Measurements from ENCODE around the gene KCNB1. TPM values are rescaled to one million over a fixed set of nuclear protein-coding genes. Genes with fewer than 3 reads are reported as not detected.

The KCNB1 gene
- total RNA-seq, 1 experiment from 2014 or later = 0.09 TPM

GRCh38 chr20:49417843-49418555 lies 64.5 kb downstream of the KCNB1 start:
- no peak overlapping the region for H3K4me3 Mint-ChIP-seq (ENCODE audit: unreplicated experiment)
- H3K9me3 Mint-ChIP-seq (ENCODE audit: unreplicated experiment) = no peaks in the 10 kb centered on the region
- DNase-seq = no peak
- POLR2A ChIA-PET = no interaction called here
- Histone ChIP-seq H3K4me3 (ENCODE audit: low read depth, low read length) (no peak overlapping the region), H3K36me3 (ENCODE audit: control insufficient read depth, insufficient read depth, low read length) (no peaks in the 10 kb centered on the region), H3K9me3 (no peaks in the 10 kb centered on the region), H3K4me1 (peaks cover 10% of the 10 kb centered on the region), H3K27me3 (replicated peaks; ENCODE audit: control insufficient read depth, insufficient read depth, low read length) (no peaks in the 10 kb centered on the region)
- no TSS peak for BruUV-seq (replicated peaks)
- H3K36me3 Mint-ChIP-seq (ENCODE audit: insufficient read depth, unreplicated experiment) = no peaks in the 10 kb centered on the region
- H3K27ac Mint-ChIP-seq (ENCODE audit: unreplicated experiment) = no peak overlapping the region
- intact Hi-C loops (cut with micrococcal nuclease; ENCODE audit: unreplicated experiment) = no loop called here
- H3K4me1 Mint-ChIP-seq (ENCODE audit: low read depth, unreplicated experiment) = peaks cover 20% of the 10 kb centered on the region
- CTCF ChIA-PET = interaction anchor here (0.7 to 2.8 kb wide), 6 partner anchors 8 to 130 kb away, joined by 3 to 15 read pairs (median 6); no protein-coding TSS in a partner anchor
- no peak for TF ChIP-seq CTCF (IDR thresholded peaks at IDR 0.05; ENCODE audit: insufficient read depth in 1 of 2, low read depth in 1 of 2, low read length in 1 of 2, severe bottlenecking in 1 of 2, unreplicated experiment in 1 of 2)
- H3K27me3 Mint-ChIP-seq (ENCODE audit: insufficient read depth, unreplicated experiment) = peaks cover 5% of the 10 kb centered on the region

- Histone ChIP-seq H3K4me3 (ENCODE audit: low read depth, low read length) (no peak overlapping the region), H3K4me1 (peaks cover 10% of the 10 kb centered on the region), H3K27me3 (replicated peaks; ENCODE audit: control insufficient read depth, insufficient read depth, low read length) (no peaks in the 10 kb centered on the region), H3K9me3 (no peaks in the 10 kb centered on the region), H3K36me3 (ENCODE audit: control insufficient read depth, insufficient read depth, low read length) (no peaks in the 10 kb centered on the region)
- DNase-seq = no peak
- Mint-ChIP-seq H3K9me3 (ENCODE audit: unreplicated experiment) (no peaks in the 10 kb centered on the region), H3K27me3 (ENCODE audit: insufficient read depth, unreplicated experiment) (peaks cover 7% of the 10 kb centered on the region), H3K4me1 (ENCODE audit: low read depth, unreplicated experiment) (peaks cover 20% of the 10 kb centered on the region), H3K4me3 (ENCODE audit: unreplicated experiment) (no peak overlapping the region), H3K36me3 (ENCODE audit: insufficient read depth, unreplicated experiment) (no peaks in the 10 kb centered on the region), H3K27ac (ENCODE audit: unreplicated experiment) (no peak overlapping the region)
- ChIA-PET POLR2A (no interaction called here), CTCF (no interaction called here)
- no TSS peak for BruUV-seq (replicated peaks)
- intact Hi-C loops (cut with micrococcal nuclease; ENCODE audit: unreplicated experiment) = no loop called here
- no peak for TF ChIP-seq CTCF (IDR thresholded peaks at IDR 0.05; ENCODE audit: insufficient read depth in 1 of 2, low read depth in 1 of 2, low read length in 1 of 2, severe bottlenecking in 1 of 2, unreplicated experiment in 1 of 2)
Observed at GRCh38 chr20:49415668-49416044, 66.8 kb downstream of the KCNB1 start.

- Histone ChIP-seq H3K4me1 (peaks cover 10% of the 10 kb centered on the region), H3K4me3 (ENCODE audit: low read depth, low read length) (no peak overlapping the region), H3K27me3 (replicated peaks; ENCODE audit: control insufficient read depth, insufficient read depth, low read length) (no peaks in the 10 kb centered on the region), H3K9me3 (no peaks in the 10 kb centered on the region), H3K36me3 (ENCODE audit: control insufficient read depth, insufficient read depth, low read length) (no peaks in the 10 kb centered on the region)
- ChIA-PET POLR2A (no interaction called here), CTCF (interaction anchor here (0.5 kb wide), 1 partner anchor 551 kb away, joined by 6 read pairs; no protein-coding TSS in a partner anchor)
- no peak for DNase-seq
- H3K9me3 Mint-ChIP-seq (ENCODE audit: unreplicated experiment) = no peaks in the 10 kb centered on the region
- H3K27ac Mint-ChIP-seq (ENCODE audit: unreplicated experiment) = no peak overlapping the region
- no peak for TF ChIP-seq CTCF (IDR thresholded peaks at IDR 0.05; ENCODE audit: insufficient read depth in 1 of 2, low read depth in 1 of 2, low read length in 1 of 2, severe bottlenecking in 1 of 2, unreplicated experiment in 1 of 2)
- no TSS peak for BruUV-seq (replicated peaks)
- intact Hi-C loops (cut with micrococcal nuclease; ENCODE audit: unreplicated experiment) = no loop called here
- no peaks in the 10 kb centered on the region for H3K36me3 Mint-ChIP-seq (ENCODE audit: insufficient read depth, unreplicated experiment)
- H3K4me3 Mint-ChIP-seq (ENCODE audit: unreplicated experiment) = no peak overlapping the region
- peaks cover 16% of the 10 kb centered on the region for H3K4me1 Mint-ChIP-seq (ENCODE audit: low read depth, unreplicated experiment)
- peaks cover 7% of the 10 kb centered on the region for H3K27me3 Mint-ChIP-seq (ENCODE audit: insufficient read depth, unreplicated experiment)
Observed at GRCh38 chr20:49415005-49415667, 67.3 kb downstream of the KCNB1 start.

Data from Caco-2 (cell line).